AG04450 (cell line): ENCODE data around the gene DPP6. TPM values are rescaled to one million over a fixed set of nuclear protein-coding genes. Genes with fewer than 3 reads are reported as not detected.

Experiments used
- CTCF ChIA-PET: fragments of 300-600, 350-600 bp; formaldehyde crosslinking; extraction: SDS; loops from one replicate; lab custom pipeline; 2022; ENCODE audit warnings: antibody characterized with exemption, inconsistent platforms; lab: Charles Lee
- POLR2A ChIA-PET: fragments of 350-600 bp; formaldehyde crosslinking; extraction: SDS; loops from one replicate; lab custom pipeline; 2021; ENCODE audit warnings: antibody characterized with exemption, inconsistent platforms; lab: Yijun Ruan, JAX
- DNase-seq: peaks from one replicate; pipeline ENCODE4 v3.0.0-alpha.2; 2011; ENCODE audit warnings: low read depth, low spot score
- H3K27ac ChIP-seq: one replicate; pipeline ENCODE4 v1.5.1; 2012; ENCODE audit warnings: low read depth, low read length, control low read depth
- H3K27me3 ChIP-seq: one replicate; pipeline ENCODE4 v1.6.0; 2012; ENCODE audit warnings: low read length; ENCODE audit not compliant: control insufficient read depth, insufficient read depth
- H3K4me3 ChIP-seq: 2 replicates; pipeline ENCODE4 v1.5.1; 2011; ENCODE audit warnings: mild to moderate bottlenecking, low read depth, low read length, control low read depth
- H3K9me3 ChIP-seq: 2 replicates; pipeline ENCODE4 v1.5.1; 2012; ENCODE audit warnings: low read length; ENCODE audit not compliant: control insufficient read depth, insufficient read depth
- polyA plus RNA-seq: library from polyadenylated mRNA; depleted of rRNA; stranded (reverse); fragments of >200 nt; gene quantifications from 2 replicates; pipeline ENCODE4 v1.2.3, GENCODE V29; 2011
- TF ChIP-seq, protein P1 (sequence below): IDR thresholded peaks from 2 replicates; pipeline ENCODE4 v1.5.1; 2011; ENCODE audit warnings: low read depth, low read length, control low read depth, inconsistent platforms

DPP6 gene
- polyA plus RNA-seq, 1 experiment = not detected

DNA sequence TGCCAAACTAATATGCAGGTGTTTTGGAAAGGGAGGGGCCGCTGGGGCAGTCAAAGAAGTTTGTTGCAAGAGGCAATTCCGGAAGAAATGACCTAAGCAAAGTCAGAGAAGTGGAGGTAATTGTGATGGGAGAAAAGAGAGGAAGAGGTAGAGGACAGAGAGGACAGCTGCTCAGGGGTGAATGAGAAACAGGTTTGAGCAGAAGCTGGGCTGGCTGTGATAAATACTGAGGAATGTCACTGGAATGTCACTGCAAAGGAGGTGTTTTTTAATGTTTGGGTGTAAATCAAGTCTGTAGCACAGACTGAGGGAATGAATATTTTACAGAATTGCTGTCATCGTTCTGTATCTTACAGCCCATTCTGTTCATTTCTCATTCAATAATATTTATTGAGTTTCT is 207.2 kb downstream of the DPP6 start:
- H3K27me3 ChIP-seq = no peaks in the 10 kb centered on the region
- POLR2A ChIA-PET = no interaction called here
- TF ChIP-seq, protein P1, sequence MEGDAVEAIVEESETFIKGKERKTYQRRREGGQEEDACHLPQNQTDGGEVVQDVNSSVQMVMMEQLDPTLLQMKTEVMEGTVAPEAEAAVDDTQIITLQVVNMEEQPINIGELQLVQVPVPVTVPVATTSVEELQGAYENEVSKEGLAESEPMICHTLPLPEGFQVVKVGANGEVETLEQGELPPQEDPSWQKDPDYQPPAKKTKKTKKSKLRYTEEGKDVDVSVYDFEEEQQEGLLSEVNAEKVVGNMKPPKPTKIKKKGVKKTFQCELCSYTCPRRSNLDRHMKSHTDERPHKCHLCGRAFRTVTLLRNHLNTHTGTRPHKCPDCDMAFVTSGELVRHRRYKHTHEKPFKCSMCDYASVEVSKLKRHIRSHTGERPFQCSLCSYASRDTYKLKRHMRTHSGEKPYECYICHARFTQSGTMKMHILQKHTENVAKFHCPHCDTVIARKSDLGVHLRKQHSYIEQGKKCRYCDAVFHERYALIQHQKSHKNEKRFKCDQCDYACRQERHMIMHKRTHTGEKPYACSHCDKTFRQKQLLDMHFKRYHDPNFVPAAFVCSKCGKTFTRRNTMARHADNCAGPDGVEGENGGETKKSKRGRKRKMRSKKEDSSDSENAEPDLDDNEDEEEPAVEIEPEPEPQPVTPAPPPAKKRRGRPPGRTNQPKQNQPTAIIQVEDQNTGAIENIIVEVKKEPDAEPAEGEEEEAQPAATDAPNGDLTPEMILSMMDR = no peak
- no peak overlapping the region for H3K4me3 ChIP-seq
- peaks cover 36% of the 10 kb centered on the region for H3K9me3 ChIP-seq
- DNase-seq = no peak
- no peak overlapping the region for H3K27ac ChIP-seq
- CTCF ChIA-PET = no interaction called here

DNA sequence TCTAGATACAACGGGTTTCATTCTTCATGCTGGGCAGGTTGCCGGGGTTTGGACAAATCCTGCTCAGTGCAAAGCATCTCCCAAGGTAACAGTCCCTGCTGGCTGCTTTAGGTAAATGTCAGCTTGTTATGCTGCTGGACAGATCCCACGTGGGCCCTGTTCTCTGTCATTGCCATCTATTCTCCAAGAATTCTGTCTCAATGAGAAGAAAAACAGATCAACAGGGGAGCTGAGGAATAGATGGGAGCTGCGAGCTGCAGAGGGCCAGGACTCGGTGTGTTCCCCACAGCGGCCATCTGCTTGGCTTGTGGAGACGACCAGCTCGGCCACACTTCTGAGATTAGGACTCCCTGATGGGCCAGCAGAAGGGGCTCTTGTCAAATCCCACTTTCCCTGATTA is 235.2 kb downstream of the DPP6 start:
- Histone ChIP-seq H3K27me3 (no peaks in the 10 kb centered on the region), H3K27ac (no peak overlapping the region), H3K9me3 (peaks cover 55% of the 10 kb centered on the region), H3K4me3 (no peak overlapping the region)
- ChIA-PET CTCF (no interaction called here), POLR2A (no interaction called here)
- TF ChIP-seq, protein P1 = no peak
- no peak for DNase-seq

DNA sequence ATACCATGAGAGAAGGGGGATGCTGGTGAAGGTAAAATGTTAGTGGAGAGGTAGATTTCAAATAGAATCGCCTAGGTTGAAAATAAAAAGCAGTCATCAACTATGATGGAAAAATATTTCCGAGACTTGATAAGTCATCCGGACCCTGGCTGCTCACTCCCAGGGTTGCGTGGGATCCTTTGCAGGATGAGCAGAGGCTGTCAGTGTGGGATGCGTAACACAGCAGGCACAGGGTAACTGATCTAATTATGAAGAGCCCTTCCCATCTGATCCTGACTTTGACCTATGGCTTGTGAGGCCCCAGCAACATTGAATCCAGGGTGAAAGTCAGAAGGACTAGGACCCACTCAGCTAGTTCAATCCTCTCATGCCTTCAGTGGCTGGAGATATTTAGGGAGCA is 236.9 kb downstream of the DPP6 start:
- H3K27me3 ChIP-seq = no peaks in the 10 kb centered on the region
- no peak overlapping the region for H3K4me3 ChIP-seq
- no peak overlapping the region for H3K27ac ChIP-seq
- peaks cover 49% of the 10 kb centered on the region for H3K9me3 ChIP-seq
- CTCF ChIA-PET = no interaction called here
- TF ChIP-seq, protein P1 = no peak
- no peak for DNase-seq
- POLR2A ChIA-PET = no interaction called here

DNA sequence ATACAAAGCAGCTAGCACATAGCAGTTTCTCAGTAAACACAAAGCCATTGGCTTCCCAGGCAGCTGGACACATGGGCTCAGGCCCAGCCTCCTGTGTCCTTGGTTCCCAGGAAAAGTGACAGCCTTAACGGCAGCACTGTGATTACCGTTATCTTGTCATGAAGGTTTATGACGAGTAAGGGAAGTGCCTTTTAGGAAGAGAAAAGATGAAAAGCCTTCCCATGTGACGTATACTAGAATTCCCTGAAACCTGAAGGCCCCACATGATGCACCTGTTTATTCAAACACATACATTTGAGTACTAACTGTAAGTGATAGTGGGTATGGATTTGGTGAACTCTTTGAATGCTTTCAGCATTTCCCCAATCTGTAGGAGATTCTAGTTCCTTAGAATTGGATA is 244.2 kb downstream of the DPP6 start:
- POLR2A ChIA-PET = no interaction called here
- CTCF ChIA-PET = no interaction called here

DNA sequence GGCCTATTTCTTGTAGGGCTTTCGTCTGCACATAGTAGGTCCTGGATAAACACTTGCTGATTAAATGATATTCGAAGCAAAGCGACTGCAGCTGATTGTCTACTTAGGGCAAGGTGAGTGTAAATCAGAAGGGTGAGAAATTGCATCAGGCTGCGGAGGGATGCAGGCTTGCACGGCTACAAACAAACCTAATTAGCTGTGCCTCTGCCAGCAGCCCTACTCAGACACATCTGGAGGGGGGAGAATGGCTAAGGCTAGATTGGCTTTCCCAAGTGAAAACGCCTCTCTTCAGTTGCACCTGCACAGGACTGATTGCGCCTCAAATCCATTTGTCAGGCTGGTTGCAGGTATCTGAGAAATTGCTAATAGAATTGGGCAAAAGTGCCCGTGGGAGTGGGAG is 247.5 kb downstream of the DPP6 start:
- Histone ChIP-seq H3K27ac (no peak overlapping the region), H3K4me3 (no peak overlapping the region), H3K9me3 (peaks cover 67% of the 10 kb centered on the region), H3K27me3 (no peaks in the 10 kb centered on the region)
- TF ChIP-seq, protein P1 = no peak
- ChIA-PET POLR2A (no interaction called here), CTCF (no interaction called here)
- DNase-seq = no peak

More for the DNA sequence above, 244.2 kb downstream of the DPP6 start:
- Histone ChIP-seq H3K4me3 (no peak overlapping the region), H3K9me3 (peaks cover 51% of the 10 kb centered on the region), H3K27me3 (no peaks in the 10 kb centered on the region), H3K27ac (no peak overlapping the region)
- no peak for DNase-seq
- TF ChIP-seq, protein P1 = no peak
